ENCODE results near the gene ZNF407.
"Not testable (repeated sequence)": the region's sequence is repeated elsewhere in the genome, so short reads cannot be mapped to it uniquely, and the experiment has no call there.

Gene ZNF407, protein sequence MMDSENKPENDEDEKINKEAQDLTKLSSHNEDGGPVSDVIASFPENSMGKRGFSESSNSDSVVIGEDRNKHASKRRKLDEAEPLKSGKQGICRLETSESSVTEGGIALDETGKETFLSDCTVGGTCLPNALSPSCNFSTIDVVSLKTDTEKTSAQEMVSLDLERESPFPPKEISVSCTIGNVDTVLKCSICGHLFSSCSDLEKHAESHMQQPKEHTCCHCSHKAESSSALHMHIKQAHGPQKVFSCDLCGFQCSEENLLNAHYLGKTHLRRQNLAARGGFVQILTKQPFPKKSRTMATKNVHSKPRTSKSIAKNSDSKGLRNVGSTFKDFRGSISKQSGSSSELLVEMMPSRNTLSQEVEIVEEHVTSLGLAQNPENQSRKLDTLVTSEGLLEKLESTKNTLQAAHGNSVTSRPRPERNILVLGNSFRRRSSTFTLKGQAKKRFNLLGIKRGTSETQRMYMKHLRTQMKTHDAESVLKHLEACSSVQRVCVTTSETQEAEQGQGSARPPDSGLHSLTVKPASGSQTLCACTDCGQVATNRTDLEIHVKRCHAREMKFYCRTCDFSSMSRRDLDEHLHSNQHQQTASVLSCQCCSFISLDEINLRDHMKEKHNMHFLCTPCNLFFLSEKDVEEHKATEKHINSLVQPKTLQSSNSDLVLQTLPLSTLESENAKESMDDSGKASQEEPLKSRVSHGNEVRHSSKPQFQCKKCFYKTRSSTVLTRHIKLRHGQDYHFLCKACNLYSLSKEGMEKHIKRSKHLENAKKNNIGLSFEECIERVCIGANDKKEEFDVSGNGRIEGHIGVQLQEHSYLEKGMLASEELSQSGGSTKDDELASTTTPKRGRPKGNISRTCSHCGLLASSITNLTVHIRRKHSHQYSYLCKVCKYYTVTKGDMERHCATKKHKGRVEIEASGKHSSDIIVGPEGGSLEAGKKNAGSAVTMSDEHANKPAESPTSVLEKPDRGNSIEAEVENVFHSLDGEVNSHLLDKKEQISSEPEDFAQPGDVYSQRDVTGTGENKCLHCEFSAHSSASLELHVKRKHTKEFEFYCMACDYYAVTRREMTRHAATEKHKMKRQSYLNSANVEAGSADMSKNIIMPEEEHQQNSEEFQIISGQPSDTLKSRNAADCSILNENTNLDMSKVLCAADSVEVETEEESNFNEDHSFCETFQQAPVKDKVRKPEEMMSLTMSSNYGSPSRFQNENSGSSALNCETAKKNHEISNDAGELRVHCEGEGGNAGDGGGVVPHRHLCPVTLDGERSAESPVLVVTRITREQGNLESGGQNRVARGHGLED (N-terminal part only)

GRCh38 chr18:74597662-74598349, at the start of gene ZNF407:
Gene ZNF407, plus strand, starts transcription at chr18:74597870. Its CDS starts 33,150 bp downstream, at chr18:74631020.
- DNase-seq = peak; percentile 97

GRCh38 chr18:74549591-74550104, 48.0 kb upstream of the ZNF407 start:
- DNase-seq = no peak

DNA sequence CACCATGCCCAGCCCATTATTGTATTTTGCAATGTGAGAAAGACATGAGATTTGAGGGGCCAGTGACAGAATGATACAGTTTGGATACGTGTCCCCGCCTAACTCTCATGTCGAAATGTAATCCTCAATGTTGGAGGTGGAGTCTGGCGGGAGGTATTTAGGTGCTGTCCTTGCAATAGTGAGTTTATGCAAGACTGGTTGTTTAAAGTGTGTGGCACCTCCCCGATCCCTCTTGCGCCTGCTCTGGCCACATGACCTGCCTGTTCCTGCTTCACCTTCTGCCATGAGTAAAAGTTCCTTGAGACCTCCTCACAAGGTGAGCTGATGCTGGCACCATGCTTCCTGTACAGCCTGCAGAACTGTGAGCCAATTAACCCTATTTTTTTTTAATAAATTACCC, 46.8 kb upstream of the ZNF407 start:
- DNase-seq = no peak

GRCh38 chr18:74551452-74551851, 46.2 kb upstream of the ZNF407 start:
- no peak for DNase-seq

GRCh38 chr18:74551936-74552555, 45.6 kb upstream of the ZNF407 start:
- peak; percentile 88 for DNase-seq

GRCh38 chr18:74556126-74556525, 41.5 kb upstream of the ZNF407 start:
- DNase-seq = no peak

GRCh38 chr18:74558096-74558495, 39.6 kb upstream of the ZNF407 start:
- no peak for DNase-seq

GRCh38 chr18:74562131-74562730, 35.4 kb upstream of the ZNF407 start:
- DNase-seq = no peak

GRCh38 chr18:74562775-74563174, 34.9 kb upstream of the ZNF407 start:
- no peak for DNase-seq

- DNase-seq = no peak
Observed at GRCh38 chr18:74563999-74564398, 33.7 kb upstream of the ZNF407 start.

DNA sequence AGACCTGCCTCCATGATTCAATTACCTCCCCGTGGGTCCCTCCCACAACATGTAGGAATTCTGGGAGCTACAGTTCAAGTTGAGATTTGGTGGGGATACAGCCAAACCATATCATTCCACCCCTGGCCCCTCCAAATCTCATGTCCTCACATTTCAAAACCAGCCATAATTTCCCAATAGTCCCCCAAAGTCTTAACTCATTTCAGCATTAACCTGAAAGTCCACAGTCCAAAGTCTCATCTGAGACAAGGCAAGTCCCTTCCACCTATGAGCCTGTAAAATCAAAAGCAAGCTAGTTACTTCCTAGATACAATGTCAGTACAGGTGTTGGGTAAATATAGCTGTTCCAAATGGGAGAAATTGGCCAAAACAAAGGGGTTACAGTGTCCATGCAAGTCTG, 32.5 kb upstream of the ZNF407 start:
- not testable (repeated sequence) for DNase-seq

DNA sequence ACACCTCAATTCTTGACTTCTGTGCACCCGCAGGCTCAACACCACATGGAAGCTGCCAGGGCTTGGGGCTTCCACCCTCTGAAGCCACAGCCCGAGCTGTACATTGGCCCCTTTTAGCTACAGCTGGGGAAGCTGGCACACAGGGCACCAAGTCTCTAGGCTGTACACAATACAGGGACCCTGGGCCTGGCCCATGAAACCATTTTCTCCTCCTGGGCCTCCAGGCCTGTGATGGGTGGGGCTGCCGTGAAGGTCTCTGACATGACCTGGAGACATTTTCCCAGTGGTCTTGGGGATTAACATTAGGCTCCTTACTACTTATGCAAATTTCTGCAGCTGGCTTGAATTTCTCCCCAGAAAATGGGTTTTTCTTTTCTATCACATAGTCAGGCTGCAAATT, 31.7 kb upstream of the ZNF407 start:
- not testable (repeated sequence) for DNase-seq

DNA sequence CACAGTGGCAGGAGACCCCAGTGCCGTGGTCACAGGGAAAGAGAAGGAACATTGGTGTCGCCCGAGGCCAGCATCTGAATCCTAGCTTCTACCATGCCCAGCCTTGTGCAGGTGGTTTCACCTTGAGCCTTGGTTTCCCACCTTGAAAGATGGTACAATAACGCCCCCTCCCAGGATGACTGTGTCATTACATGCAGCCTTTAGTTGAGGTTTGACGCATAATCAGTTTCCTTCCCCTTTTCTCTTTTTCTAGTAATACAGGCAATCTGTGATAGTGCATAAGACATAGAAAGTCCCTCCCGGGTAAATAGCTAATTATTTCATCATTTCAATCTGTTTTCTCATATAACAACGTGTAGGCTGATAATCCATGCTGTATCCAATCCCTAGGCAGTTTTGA, 29.8 kb upstream of the ZNF407 start:
- no peak for DNase-seq

DNA sequence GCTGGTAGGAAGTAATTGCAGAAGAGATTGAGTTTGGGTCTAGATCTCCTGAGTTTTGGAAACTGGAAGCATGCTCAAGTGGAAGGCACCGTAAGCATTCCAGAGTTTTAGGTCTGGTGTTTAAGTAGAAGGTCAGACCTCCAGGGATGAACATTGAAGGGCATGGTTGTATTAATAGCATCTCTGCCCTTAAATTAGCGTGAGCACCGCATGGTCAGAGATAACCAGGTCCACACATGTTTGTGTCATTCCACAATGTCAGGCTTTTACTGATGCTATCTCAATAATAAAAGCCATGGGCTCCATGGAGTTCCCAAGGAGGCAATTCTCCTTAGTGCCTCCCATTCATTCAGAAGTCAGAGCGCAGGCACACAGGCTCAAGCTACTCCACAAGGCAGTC, 28.3 kb upstream of the ZNF407 start:
- no peak for DNase-seq

GRCh38 chr18:74570266-74570665, 27.4 kb upstream of the ZNF407 start:
- DNase-seq = no peak

DNA sequence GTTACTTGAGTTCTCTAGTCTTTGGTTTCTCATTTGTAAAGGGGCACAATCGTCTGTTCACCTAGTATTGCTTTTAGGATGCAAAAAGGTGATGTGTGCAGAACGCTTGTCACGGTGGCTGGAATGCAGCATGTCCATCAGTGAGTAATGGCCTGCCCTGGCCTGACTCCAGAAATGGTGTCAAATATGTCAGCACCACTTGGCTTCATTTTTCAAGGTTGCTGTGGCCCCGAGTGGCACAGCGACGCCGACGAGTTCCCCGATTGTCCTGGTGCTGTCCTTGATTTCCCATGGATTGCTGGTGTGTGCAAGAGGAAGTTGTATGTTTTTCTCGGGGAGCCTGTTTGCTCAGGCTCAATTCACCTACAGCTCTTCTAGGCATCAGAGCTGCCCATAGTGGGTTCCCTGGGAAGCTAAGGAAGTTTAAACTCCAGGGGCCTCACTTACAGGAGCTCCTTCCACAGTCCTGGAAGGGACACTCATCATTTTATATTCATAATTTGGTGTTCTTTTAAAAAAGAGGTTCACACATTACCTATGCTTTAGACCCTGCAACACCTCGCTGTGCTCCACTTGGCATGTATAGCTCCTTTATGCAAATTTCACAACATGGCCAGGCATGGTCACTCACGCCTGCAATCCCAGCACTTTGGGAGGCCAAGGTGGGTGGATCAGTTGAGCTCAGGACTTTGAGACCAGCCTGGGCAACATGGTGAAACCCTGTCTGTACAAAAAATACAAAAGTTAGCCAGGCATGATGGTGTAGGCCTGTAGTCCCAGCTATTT, 25.6 kb upstream of the ZNF407 start:
- no peak for DNase-seq

DNA sequence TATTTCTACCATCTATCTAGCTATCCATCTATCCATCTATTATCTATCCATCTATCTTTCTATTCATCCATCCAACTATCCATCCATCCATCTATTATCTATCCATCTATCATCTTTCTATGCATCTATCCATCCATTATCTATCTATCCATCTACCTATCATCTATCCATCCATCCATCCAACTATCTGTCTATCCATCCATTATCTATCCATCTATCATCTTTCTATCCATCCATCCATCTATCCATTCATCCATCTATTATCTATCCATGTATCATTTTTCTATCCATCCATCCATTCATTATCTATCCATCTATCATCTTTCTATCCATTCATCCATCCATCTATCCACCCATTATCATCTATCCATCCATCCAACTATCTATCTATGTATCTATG, 24.6 kb upstream of the ZNF407 start:
- no peak for DNase-seq

- DNase-seq = no peak
Observed at GRCh38 chr18:74574916-74575315, 22.8 kb upstream of the ZNF407 start.

GRCh38 chr18:74577019-74577418, 20.7 kb upstream of the ZNF407 start:
- DNase-seq = no peak

DNA sequence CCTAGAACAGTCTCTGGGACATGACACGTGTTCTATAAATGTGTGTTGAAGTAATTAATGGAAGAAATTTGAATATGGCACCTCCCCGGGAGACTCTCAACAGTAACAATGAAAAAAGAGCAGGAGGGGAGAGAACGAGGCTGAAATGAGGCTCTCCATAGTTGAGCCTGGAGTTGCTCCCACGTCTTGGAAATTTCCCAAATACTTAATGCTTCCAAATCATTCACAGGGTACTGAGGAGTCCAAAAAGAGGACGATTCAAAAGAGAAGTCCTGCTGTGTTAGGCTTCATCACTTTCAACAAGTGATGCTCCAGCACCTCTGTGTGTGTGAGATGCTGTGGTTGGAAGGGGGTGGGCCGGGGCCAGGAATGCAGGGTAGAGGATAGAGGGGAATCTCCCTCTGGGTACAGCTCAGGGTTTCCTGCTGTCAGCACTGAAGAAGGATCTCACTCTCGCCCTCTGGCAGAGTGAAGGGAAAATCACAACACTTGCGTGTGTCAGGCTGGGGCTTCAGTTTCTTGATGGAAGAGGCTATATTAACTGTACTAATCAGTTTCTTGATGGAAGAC, 18.1 kb upstream of the ZNF407 start:
- DNase-seq = no peak

Measured in NCI-H1417 treated with DMSO at 0.1 percent for 48 hours (cell line).